A549 (cell line): ENCODE measurements around the gene UROC1. TPM values are rescaled to one million over a fixed set of nuclear protein-coding genes. Genes with fewer than 3 reads are reported as not detected.

Experiments
- ATAC-seq, 2 experiments: fragments of 200-7000 bp in 1 of 2; fragments of >200 bp in 1 of 2; cut with Nextera tagmentation in 1 of 2; cut with Tn5 transposase in 1 of 2; 3 replicates each; pipeline versions ENCODE4 v1.8.0 to v1.9.1; 2018 to 2020; ENCODE audit warnings: mild to moderate bottlenecking in 1 of 2, moderate library complexity in 1 of 2
- CTCF ChIA-PET: fragments of 300-600 bp; sonication (Branson Sonifier 250); formaldehyde crosslinking; extraction: SDS; loops from one replicate; lab custom pipeline; 2021; ENCODE audit warnings: antibody characterized with exemption, inconsistent platforms; lab: Yijun Ruan, JAX
- POLR2A ChIA-PET: fragments of 350-600 bp; formaldehyde crosslinking; extraction: SDS; loops from one replicate; lab custom pipeline; 2021; ENCODE audit warnings: antibody characterized with exemption, inconsistent platforms; lab: Yijun Ruan, JAX
- DNase-seq, 2 experiments: peaks; one replicate each; pipeline versions ENCODE4 v3.0.0 to v3.0.0-alpha.2; 2011 to 2016; ENCODE audit warnings: low read depth in 1 of 2, low spot score in 1 of 2
- FAIRE-seq: peaks from 2 replicates; lab custom pipeline; 2011; peaks lifted over from hg19 to GRCh38; lab: Jason Lieb, UNC
- H3K27ac ChIP-seq, 2 experiments: fragments of >200 bp; sonication (Bioruptor Twin); formaldehyde crosslinking; 3 replicates each; pipeline ENCODE4 v1.5.1; 2016 to 2017
- H3K4me1 ChIP-seq: fragments of >200 bp; sonication (Bioruptor Twin); formaldehyde crosslinking; 3 replicates; pipeline ENCODE4 v1.6.1; 2016
- H3K4me2 ChIP-seq: fragments of >200 bp; sonication (Bioruptor Twin); formaldehyde crosslinking; 3 replicates; pipeline ENCODE4 v1.6.1; 2016
- H3K4me3 ChIP-seq: fragments of >200 bp; sonication (Bioruptor Twin); formaldehyde crosslinking; 3 replicates; pipeline ENCODE4 v1.5.1; 2016
- H3K9me3 ChIP-seq: fragments of >200 bp; sonication (Bioruptor Twin); formaldehyde crosslinking; 3 replicates; pipeline ENCODE4 v1.6.1; 2016
- BHLHE40 ChIP-seq: IDR thresholded peaks from 2 replicates; pipeline ENCODE4 v1.6.1; 2012; ENCODE audit warnings: low read depth, low read length, inconsistent platforms
- CBX2 ChIP-seq: fragments of 200-600 bp; sonication (generic); IDR thresholded peaks from 2 replicates; pipeline ENCODE4 v1.6.1; 2016; ENCODE audit warnings: low read depth, mild to moderate bottlenecking, borderline replicate concordance
- CBX8 ChIP-seq: fragments of 200-600 bp; sonication (generic); IDR thresholded peaks from 2 replicates; pipeline ENCODE4 v1.6.1; 2016
- CEBPB ChIP-seq, 2 experiments: fragments of >200 bp in 1 of 2; sonication (Bioruptor Twin) in 1 of 2; formaldehyde crosslinking in 1 of 2; IDR thresholded peaks; 2 replicates each; pipeline ENCODE4 v1.6.1; 2012 to 2016
- EHF ChIP-seq: fragments of 250-450 bp; sonication (Bioruptor Pico); IDR thresholded peaks from 2 replicates; pipeline ENCODE4 v1.5.0; 2020; ENCODE audit warnings: mild to moderate bottlenecking
- ESRRA ChIP-seq: fragments of 150-350 bp; IDR thresholded peaks from 2 replicates; pipeline ENCODE4 v1.6.1; 2014; ENCODE audit warnings: mild to moderate bottlenecking, low read length, borderline replicate concordance
- FOSB ChIP-seq: fragments of 250-450 bp; sonication (Bioruptor Pico); IDR thresholded peaks from 2 replicates; pipeline ENCODE4 v1.5.0; 2020; ENCODE audit warnings: mild to moderate bottlenecking, moderate library complexity
- HEYL ChIP-seq: fragments of 250-450 bp; sonication (Bioruptor Pico); IDR thresholded peaks from 2 replicates; pipeline ENCODE4 v1.8.0; 2021; ENCODE audit warnings: mild to moderate bottlenecking, moderate library complexity
- HOXA7 ChIP-seq: fragments of 250-450 bp; sonication (Bioruptor Pico); IDR thresholded peaks from 2 replicates; pipeline ENCODE4 v1.5.0; 2020; ENCODE audit warnings: mild to moderate bottlenecking, moderate library complexity
- HOXB13 ChIP-seq: fragments of 250-450 bp; sonication (Bioruptor Pico); IDR thresholded peaks from 2 replicates; pipeline ENCODE4 v1.5.0; 2020; ENCODE audit warnings: low read depth, mild to moderate bottlenecking, moderate library complexity
- JUN ChIP-seq, 2 experiments: fragments of >200 bp; sonication (Bioruptor Twin); formaldehyde crosslinking; IDR thresholded peaks; 2 replicates in 1 of 2; 3 replicates in 1 of 2; pipeline ENCODE4 v1.6.1; 2016 to 2017
- KDM1A ChIP-seq: fragments of 200-600 bp; sonication (generic); IDR thresholded peaks from 2 replicates; pipeline ENCODE4 v1.6.1; 2016; ENCODE audit warnings: low read depth, mild to moderate bottlenecking
- NPAS2 ChIP-seq: fragments of 250-450 bp; sonication (Bioruptor Pico); IDR thresholded peaks from 2 replicates; pipeline ENCODE4 v1.8.0; 2022; ENCODE audit warnings: mild to moderate bottlenecking, moderate library complexity, borderline replicate concordance
- POLR2AphosphoS2 ChIP-seq: conservative IDR thresholded peaks from 2 replicates; pipeline ENCODE4 v1.6.1; 2012; ENCODE audit warnings: low read length, improper control_type of control experiment, inconsistent platforms
- RAD21 ChIP-seq, 2 experiments: fragments of >200 bp in 1 of 2; sonication (Bioruptor Twin) in 1 of 2; formaldehyde crosslinking in 1 of 2; IDR thresholded peaks in 1 of 2; conservative IDR thresholded peaks in 1 of 2; 2 replicates in 1 of 2; 3 replicates in 1 of 2; pipeline ENCODE4 v1.6.1; 2012 to 2018; ENCODE audit warnings: inconsistent platforms in 1 of 2
- RARB ChIP-seq: fragments of 250-450 bp; sonication (Bioruptor Pico); IDR thresholded peaks from 2 replicates; pipeline ENCODE4 v1.8.0; 2021; ENCODE audit warnings: mild to moderate bottlenecking, moderate library complexity
- RCOR1 ChIP-seq: fragments of 150-350 bp; IDR thresholded peaks from 2 replicates; pipeline ENCODE4 v1.6.1; 2014; ENCODE audit warnings: antibody characterized with exemption, low read length, low read depth
- RFX5 ChIP-seq: fragments of 450-650 bp; IDR thresholded peaks from 2 replicates; pipeline ENCODE4 v1.7.1; 2014; ENCODE audit warnings: antibody characterized with exemption, mild to moderate bottlenecking, moderate library complexity
- SMC3 ChIP-seq: fragments of >200 bp; sonication (Bioruptor Twin); formaldehyde crosslinking; IDR thresholded peaks from 3 replicates; pipeline ENCODE4 v1.6.1; 2018; ENCODE audit warnings: inconsistent platforms
- SREBF2 ChIP-seq: fragments of 450-650 bp; IDR thresholded peaks from 2 replicates; pipeline ENCODE4 v1.6.1; 2014; ENCODE audit warnings: mild to moderate bottlenecking, moderate library complexity
- TFCP2L1 ChIP-seq: fragments of 250-450 bp; sonication (Bioruptor Pico); IDR thresholded peaks from 2 replicates; pipeline ENCODE4 v1.5.0; 2021; ENCODE audit warnings: mild to moderate bottlenecking
- ZSCAN20 ChIP-seq: fragments of 250-450 bp; sonication (Bioruptor Pico); IDR thresholded peaks from 2 replicates; pipeline ENCODE4 v1.8.0; 2022; ENCODE audit warnings: mild to moderate bottlenecking, moderate library complexity
- WGBS: methylation state at CpG from one replicate; pipeline ENCODE4 v1.1.6; 2017; ENCODE audit errors: missing lambda C conversion rate; 5-methylcytosine and 5-hydroxymethylcytosine counted together
- polyA plus RNA-seq, 4 experiments: library from polyadenylated mRNA; depleted of rRNA in 3 of 4; stranded (reverse); fragments of >200 nt; fragmentation: RNase III in 1 of 4; extraction: RNeasy Plus Mini Kit Qiagen cat#74134 plus additional on column Dnase treatment in 1 of 4; gene quantifications; 2 replicates in 3 of 4; 3 replicates in 1 of 4; pipeline ENCODE4 v1.2.3, GENCODE V29; 2011 to 2017
- TF ChIP-seq, protein P1 (sequence below): fragments of 250-450 bp; sonication (Bioruptor Pico); IDR thresholded peaks from 2 replicates; pipeline ENCODE4 v1.5.0; 2021; ENCODE audit warnings: mild to moderate bottlenecking, moderate library complexity, borderline replicate concordance
- TF ChIP-seq, protein P2 (sequence below): fragments of 150-350 bp; IDR thresholded peaks from 2 replicates; pipeline ENCODE4 v1.6.1; 2014; ENCODE audit warnings: low read depth, mild to moderate bottlenecking, low read length
- TF ChIP-seq, protein P3 (sequence below): fragments of 200-600 bp; sonication (generic); IDR thresholded peaks from 2 replicates; pipeline ENCODE4 v1.6.1; 2016; ENCODE audit warnings: antibody characterized with exemption, mild to moderate bottlenecking, moderate library complexity
- TF ChIP-seq, protein P4 (sequence below): fragments of >200 bp; sonication (Bioruptor Twin); formaldehyde crosslinking; IDR thresholded peaks from 3 replicates; pipeline ENCODE4 v1.6.1; 2016
- TF ChIP-seq, protein P5 (sequence below): fragments of >200 bp; sonication (Bioruptor Twin); formaldehyde crosslinking; IDR thresholded peaks from 2 replicates; pipeline ENCODE4 v1.6.1; 2016

Gene UROC1
- polyA plus RNA-seq, 2 of the 4 experiments (the other 2 are of a cell fraction): not detected

DNA sequence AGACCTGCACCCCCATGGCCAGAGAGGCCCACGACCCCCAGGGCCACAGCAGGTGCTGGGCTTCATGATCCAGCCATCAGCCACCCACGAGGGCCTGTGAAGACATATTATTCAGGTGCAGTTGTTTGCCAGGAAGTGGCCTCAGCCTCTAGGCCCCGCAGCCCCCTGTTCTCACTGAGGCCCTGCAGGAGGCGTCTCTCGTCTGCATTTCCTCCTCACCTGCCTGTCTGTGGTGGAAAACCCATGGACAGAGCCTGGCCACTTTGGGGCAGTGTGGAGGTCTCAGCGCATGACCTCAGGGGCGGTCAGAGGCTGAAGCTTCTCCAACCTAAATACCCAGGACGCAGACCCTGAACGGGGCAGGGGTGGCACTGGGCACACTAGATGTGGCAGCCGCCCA is 18.6 kb downstream of the UROC1 start:
- H3K4me2 ChIP-seq: no peak overlapping the region
- 76% methylated on average over 4 of the region's 10 CpGs for WGBS
- H3K9me3 ChIP-seq: no peaks in the 10 kb centered on the region
- ATAC-seq (no peak), DNase-seq (no peak), FAIRE-seq (no peak)
- no peak for TF ChIP-seq HOXB13
- no peak for TF ChIP-seq NPAS2 (CRISPR knock-in tag)
- TF ChIP-seq RFX5: no peak
- TF ChIP-seq, protein P1, sequence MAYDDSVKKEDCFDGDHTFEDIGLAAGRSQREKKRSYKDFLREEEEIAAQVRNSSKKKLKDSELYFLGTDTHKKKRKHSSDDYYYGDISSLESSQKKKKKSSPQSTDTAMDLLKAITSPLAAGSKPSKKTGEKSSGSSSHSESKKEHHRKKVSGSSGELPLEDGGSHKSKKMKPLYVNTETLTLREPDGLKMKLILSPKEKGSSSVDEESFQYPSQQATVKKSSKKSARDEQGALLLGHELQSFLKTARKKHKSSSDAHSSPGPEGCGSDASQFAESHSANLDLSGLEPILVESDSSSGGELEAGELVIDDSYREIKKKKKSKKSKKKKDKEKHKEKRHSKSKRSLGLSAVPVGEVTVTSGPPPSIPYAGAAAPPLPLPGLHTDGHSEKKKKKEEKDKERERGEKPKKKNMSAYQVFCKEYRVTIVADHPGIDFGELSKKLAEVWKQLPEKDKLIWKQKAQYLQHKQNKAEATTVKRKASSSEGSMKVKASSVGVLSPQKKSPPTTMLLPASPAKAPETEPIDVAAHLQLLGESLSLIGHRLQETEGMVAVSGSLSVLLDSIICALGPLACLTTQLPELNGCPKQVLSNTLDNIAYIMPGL (CRISPR knock-in tag): no peak
- TF ChIP-seq, protein P2, sequence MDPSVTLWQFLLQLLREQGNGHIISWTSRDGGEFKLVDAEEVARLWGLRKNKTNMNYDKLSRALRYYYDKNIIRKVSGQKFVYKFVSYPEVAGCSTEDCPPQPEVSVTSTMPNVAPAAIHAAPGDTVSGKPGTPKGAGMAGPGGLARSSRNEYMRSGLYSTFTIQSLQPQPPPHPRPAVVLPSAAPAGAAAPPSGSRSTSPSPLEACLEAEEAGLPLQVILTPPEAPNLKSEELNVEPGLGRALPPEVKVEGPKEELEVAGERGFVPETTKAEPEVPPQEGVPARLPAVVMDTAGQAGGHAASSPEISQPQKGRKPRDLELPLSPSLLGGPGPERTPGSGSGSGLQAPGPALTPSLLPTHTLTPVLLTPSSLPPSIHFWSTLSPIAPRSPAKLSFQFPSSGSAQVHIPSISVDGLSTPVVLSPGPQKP: no peak
- TF ChIP-seq HOXA7 (CRISPR knock-in tag): no peak
- no peak for TF ChIP-seq RARB (CRISPR knock-in tag)
- TF ChIP-seq CBX2: no peak
- no peak for TF ChIP-seq ZSCAN20 (CRISPR knock-in tag)
- TF ChIP-seq KDM1A: no peak
- no peak overlapping the region for H3K4me3 ChIP-seq
- no peaks in the 10 kb centered on the region for H3K4me1 ChIP-seq
- H3K27ac ChIP-seq: no peak overlapping the region
- POLR2A ChIA-PET: no interaction called here
- CTCF ChIA-PET: interaction anchor here (1.8 kb wide), 1 partner anchor 24 kb away, joined by 6 read pairs; no protein-coding TSS in a partner anchor

DNA sequence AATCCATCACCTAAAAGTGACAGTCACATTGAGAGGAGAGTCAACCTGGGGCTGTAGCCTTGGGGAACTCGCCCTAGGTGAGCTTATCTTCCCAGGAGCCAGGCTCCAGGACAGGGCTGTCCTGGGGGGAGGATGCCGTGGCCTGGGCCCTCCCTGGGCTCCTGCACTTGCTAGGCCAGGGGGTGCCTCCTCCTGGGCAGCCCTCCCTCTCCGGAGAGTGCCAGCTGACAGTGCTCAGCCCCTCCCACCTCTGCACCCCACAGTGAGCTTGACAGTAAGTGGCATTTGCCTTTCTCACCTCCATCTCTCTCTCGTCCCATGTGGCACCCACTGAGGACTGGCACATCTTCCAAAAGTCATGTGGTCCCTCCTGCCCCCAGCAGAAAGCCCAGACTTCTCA is 19.1 kb downstream of the UROC1 start:
- no peak for TF ChIP-seq RCOR1
- no peak for TF ChIP-seq SMC3
- no peak for TF ChIP-seq POLR2AphosphoS2
- TF ChIP-seq HEYL (CRISPR knock-in tag): no peak
- TF ChIP-seq, protein P3, sequence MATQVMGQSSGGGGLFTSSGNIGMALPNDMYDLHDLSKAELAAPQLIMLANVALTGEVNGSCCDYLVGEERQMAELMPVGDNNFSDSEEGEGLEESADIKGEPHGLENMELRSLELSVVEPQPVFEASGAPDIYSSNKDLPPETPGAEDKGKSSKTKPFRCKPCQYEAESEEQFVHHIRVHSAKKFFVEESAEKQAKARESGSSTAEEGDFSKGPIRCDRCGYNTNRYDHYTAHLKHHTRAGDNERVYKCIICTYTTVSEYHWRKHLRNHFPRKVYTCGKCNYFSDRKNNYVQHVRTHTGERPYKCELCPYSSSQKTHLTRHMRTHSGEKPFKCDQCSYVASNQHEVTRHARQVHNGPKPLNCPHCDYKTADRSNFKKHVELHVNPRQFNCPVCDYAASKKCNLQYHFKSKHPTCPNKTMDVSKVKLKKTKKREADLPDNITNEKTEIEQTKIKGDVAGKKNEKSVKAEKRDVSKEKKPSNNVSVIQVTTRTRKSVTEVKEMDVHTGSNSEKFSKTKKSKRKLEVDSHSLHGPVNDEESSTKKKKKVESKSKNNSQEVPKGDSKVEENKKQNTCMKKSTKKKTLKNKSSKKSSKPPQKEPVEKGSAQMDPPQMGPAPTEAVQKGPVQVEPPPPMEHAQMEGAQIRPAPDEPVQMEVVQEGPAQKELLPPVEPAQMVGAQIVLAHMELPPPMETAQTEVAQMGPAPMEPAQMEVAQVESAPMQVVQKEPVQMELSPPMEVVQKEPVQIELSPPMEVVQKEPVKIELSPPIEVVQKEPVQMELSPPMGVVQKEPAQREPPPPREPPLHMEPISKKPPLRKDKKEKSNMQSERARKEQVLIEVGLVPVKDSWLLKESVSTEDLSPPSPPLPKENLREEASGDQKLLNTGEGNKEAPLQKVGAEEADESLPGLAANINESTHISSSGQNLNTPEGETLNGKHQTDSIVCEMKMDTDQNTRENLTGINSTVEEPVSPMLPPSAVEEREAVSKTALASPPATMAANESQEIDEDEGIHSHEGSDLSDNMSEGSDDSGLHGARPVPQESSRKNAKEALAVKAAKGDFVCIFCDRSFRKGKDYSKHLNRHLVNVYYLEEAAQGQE: no peak
- TF ChIP-seq, protein P4, sequence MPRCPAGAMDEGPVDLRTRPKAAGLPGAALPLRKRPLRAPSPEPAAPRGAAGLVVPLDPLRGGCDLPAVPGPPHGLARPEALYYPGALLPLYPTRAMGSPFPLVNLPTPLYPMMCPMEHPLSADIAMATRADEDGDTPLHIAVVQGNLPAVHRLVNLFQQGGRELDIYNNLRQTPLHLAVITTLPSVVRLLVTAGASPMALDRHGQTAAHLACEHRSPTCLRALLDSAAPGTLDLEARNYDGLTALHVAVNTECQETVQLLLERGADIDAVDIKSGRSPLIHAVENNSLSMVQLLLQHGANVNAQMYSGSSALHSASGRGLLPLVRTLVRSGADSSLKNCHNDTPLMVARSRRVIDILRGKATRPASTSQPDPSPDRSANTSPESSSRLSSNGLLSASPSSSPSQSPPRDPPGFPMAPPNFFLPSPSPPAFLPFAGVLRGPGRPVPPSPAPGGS: no peak
- no peak for TF ChIP-seq SREBF2
- no peak for TF ChIP-seq ESRRA
- TF ChIP-seq CEBPB (IDR thresholded peaks at IDR 0.05): no peak
- TF ChIP-seq, protein P5, sequence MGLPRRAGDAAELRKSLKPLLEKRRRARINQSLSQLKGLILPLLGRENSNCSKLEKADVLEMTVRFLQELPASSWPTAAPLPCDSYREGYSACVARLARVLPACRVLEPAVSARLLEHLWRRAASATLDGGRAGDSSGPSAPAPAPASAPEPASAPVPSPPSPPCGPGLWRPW: no peak
- no peak for TF ChIP-seq CBX8
- no peak for TF ChIP-seq EHF (CRISPR knock-in tag)
- no peak for TF ChIP-seq RAD21 (conservative IDR thresholded peaks at IDR 0.05 in 1 of 2, IDR thresholded peaks at IDR 0.05 in 1 of 2)
- no peak for TF ChIP-seq TFCP2L1 (CRISPR knock-in tag)
- no peak for TF ChIP-seq HOXA7 (CRISPR knock-in tag)
- TF ChIP-seq BHLHE40: no peak
- TF ChIP-seq RFX5: no peak
- TF ChIP-seq FOSB (CRISPR knock-in tag): no peak
- no peak for TF ChIP-seq JUN (IDR thresholded peaks at IDR 0.05)
- TF ChIP-seq ZSCAN20 (CRISPR knock-in tag): no peak

More for the DNA sequence above, 19.1 kb downstream of the UROC1 start:
- POLR2A ChIA-PET: no interaction called here
- no peaks in the 10 kb centered on the region for H3K9me3 ChIP-seq
- CTCF ChIA-PET: interaction anchor here (1.0 to 1.8 kb wide), 2 partner anchors 24 to 26 kb away, joined by 3 to 6 read pairs; no protein-coding TSS in a partner anchor
- FAIRE-seq: no peak
- H3K27ac ChIP-seq: no peak overlapping the region
- DNase-seq: no peak
- H3K4me3 ChIP-seq: no peak overlapping the region
- no peak for ATAC-seq
- H3K4me2 ChIP-seq: no peak overlapping the region
- WGBS: 40% methylated on average over 2 of the region's 4 CpGs
- no peaks in the 10 kb centered on the region for H3K4me1 ChIP-seq
